ENCODE data around the gene RPL26. TPM values are rescaled to one million over a fixed set of nuclear protein-coding genes. Genes with fewer than 3 reads are reported as not detected.

RPL26 gene
- total RNA-seq, 1 donor from 2014 or later = 1,879 TPM

DNA sequence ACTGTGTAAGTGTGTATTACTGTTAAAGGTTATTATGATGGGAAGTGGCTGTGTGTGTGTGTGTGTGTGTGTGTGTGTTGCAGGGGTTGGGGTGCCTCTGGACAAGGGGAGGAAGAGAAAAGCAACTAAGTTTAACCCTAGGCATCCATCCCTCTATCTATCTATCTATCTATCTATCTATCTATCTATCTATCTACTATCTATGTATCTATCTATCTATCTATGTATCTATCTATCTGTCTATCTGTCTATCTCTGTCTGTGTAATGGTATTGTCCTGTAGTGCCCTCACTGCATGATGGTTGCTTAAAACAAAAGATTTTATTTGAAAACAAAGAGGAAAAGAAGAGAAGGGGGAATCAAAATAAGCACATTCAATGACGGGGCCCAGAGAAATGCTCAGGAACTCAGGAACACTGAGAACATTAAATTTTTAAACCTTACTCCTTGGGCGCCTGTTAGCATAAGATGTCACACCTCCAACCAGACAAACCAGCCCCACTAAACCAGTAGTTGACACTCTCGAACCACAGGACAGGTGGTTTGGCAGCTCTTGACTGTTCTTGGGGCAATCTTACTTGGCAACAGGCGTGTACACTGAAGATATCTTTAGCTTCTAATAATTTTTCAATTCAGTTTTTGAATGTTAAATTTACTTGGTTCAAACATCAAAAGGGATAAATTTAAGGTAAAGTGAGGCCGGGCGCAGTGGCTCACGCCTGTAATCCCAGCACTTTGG lies 5.1 kb upstream of the RPL26 start:
- H3K9me3 Mint-ChIP-seq = no peaks in the 10 kb centered on the region
- H3K27me3 Mint-ChIP-seq (ENCODE audit: low read depth) = no peaks in the 10 kb centered on the region
- TF ChIP-seq CTCF (IDR thresholded peaks at IDR 0.05; ENCODE audit: unreplicated experiment) = no peak
- peaks cover 16% of the 10 kb centered on the region for H3K4me1 Mint-ChIP-seq
- no peak for DNase-seq (ENCODE audit: low spot score in 2 of 2, unreplicated experiment in 2 of 2)
- H3K36me3 Mint-ChIP-seq = no peaks in the 10 kb centered on the region
- H3K27ac Mint-ChIP-seq = no peak overlapping the region
- no peak overlapping the region for H3K4me3 Mint-ChIP-seq

- H3K27me3 Mint-ChIP-seq (ENCODE audit: low read depth) = no peaks in the 10 kb centered on the region
- no peak for DNase-seq (ENCODE audit: low spot score in 2 of 2, unreplicated experiment in 2 of 2)
- no peak for TF ChIP-seq CTCF (IDR thresholded peaks at IDR 0.05; ENCODE audit: unreplicated experiment)
- H3K4me1 Mint-ChIP-seq = peaks cover 22% of the 10 kb centered on the region
- no peak overlapping the region for H3K4me3 Mint-ChIP-seq
- H3K9me3 Mint-ChIP-seq = no peaks in the 10 kb centered on the region
- peaks cover 2% of the 10 kb centered on the region for H3K36me3 Mint-ChIP-seq
- H3K27ac Mint-ChIP-seq = peak overlapping the region; percentile 14
Observed at GRCh38 chr17:8386841-8387240, 3.8 kb upstream of the RPL26 start.

GRCh38 chr17:8384801-8385378 lies 1.9 kb upstream of the RPL26 start:
- no peak for DNase-seq (ENCODE audit: low spot score in 2 of 2, unreplicated experiment in 2 of 2)
- peaks cover 35% of the 10 kb centered on the region for H3K4me1 Mint-ChIP-seq
- no peaks in the 10 kb centered on the region for H3K9me3 Mint-ChIP-seq
- H3K27me3 Mint-ChIP-seq (ENCODE audit: low read depth) = no peaks in the 10 kb centered on the region
- TF ChIP-seq CTCF (IDR thresholded peaks at IDR 0.05; ENCODE audit: unreplicated experiment) = no peak
- H3K36me3 Mint-ChIP-seq = peaks cover 11% of the 10 kb centered on the region
- peak overlapping the region; percentile 78 for H3K27ac Mint-ChIP-seq
- peak overlapping the region; percentile 99 for H3K4me3 Mint-ChIP-seq

GRCh38 chr17:8382880-8383142 lies 182 bp downstream of the RPL26 start:
- Mint-ChIP-seq H3K36me3 (peaks cover 20% of the 10 kb centered on the region), H3K27me3 (ENCODE audit: low read depth) (no peaks in the 10 kb centered on the region), H3K9me3 (no peaks in the 10 kb centered on the region), H3K27ac (peak overlapping the region; percentile 98), H3K4me1 (peaks cover 40% of the 10 kb centered on the region), H3K4me3 (peak overlapping the region; percentile 99)
- TF ChIP-seq CTCF (IDR thresholded peaks at IDR 0.05; ENCODE audit: unreplicated experiment) = no peak
- no peak for DNase-seq (ENCODE audit: low spot score in 2 of 2, unreplicated experiment in 2 of 2)

- TF ChIP-seq CTCF (IDR thresholded peaks at IDR 0.05; ENCODE audit: unreplicated experiment) = no peak
- Mint-ChIP-seq H3K4me3 (peak overlapping the region; percentile 99), H3K9me3 (no peaks in the 10 kb centered on the region), H3K27me3 (ENCODE audit: low read depth) (no peaks in the 10 kb centered on the region), H3K36me3 (peaks cover 23% of the 10 kb centered on the region), H3K27ac (peak overlapping the region; percentile 98), H3K4me1 (peaks cover 40% of the 10 kb centered on the region)
- DNase-seq (ENCODE audit: low spot score in 2 of 2, unreplicated experiment in 2 of 2) = no peak
Observed at GRCh38 chr17:8382052-8382879, 727 bp downstream of the RPL26 start.

Data from mesothelial cell of epicardium (in vitro differentiated cells).